CD1c-positive myeloid dendritic cell (primary cell): ENCODE data around the gene HSPA12A.

Experiments used
- DNase-seq: peaks from one replicate; pipeline ENCODE4 v3.0.0-alpha.2; 2016; ENCODE audit errors: extremely low spot score

Gene HSPA12A

GRCh38 chr10:116629340-116629739 is 113.0 kb downstream of the HSPA12A start:
- no peak for DNase-seq

- no peak for DNase-seq
Measured at GRCh38 chr10:116627386-116627933, 114.9 kb downstream of the HSPA12A start.

- no peak for DNase-seq
Measured at GRCh38 chr10:116626815-116627214, 115.6 kb downstream of the HSPA12A start.

GRCh38 chr10:116625845-116626244 is 116.5 kb downstream of the HSPA12A start:
- no peak for DNase-seq

- no peak for DNase-seq
Measured at GRCh38 chr10:116621934-116622655, 120.3 kb downstream of the HSPA12A start.

GRCh38 chr10:116621476-116621875 is 120.9 kb downstream of the HSPA12A start:
- no peak for DNase-seq
